ENCODE results near the gene UVRAG. TPM values are rescaled to one million over a fixed set of nuclear protein-coding genes. Genes with fewer than 3 reads are reported as not detected.

Gene UVRAG
- polyA plus RNA-seq, 1 experiment: 8.2 TPM

- ChIA-PET POLR2A (no interaction called here), CTCF (interaction anchor here (1.1 kb wide), 1 partner anchor 259 kb away, joined by 3 read pairs; no protein-coding TSS in a partner anchor)
- no peak for DNase-seq (ENCODE audit: low read depth)
- no peak for TF ChIP-seq CTCF (IDR thresholded peaks at IDR 0.05; ENCODE audit: insufficient read depth, low read depth, low read length)
- Histone ChIP-seq H3K36me3 (ENCODE audit: control insufficient read depth, insufficient read depth, low read length) (no peaks in the 10 kb centered on the region), H3K4me3 (ENCODE audit: low read depth, low read length) (no peak overlapping the region), H3K27me3 (ENCODE audit: control insufficient read depth, insufficient read depth, low read length) (peaks cover 6% of the 10 kb centered on the region)
Observed at GRCh38 chr11:76155500-76156227, 340.7 kb downstream of the UVRAG start.

DNA sequence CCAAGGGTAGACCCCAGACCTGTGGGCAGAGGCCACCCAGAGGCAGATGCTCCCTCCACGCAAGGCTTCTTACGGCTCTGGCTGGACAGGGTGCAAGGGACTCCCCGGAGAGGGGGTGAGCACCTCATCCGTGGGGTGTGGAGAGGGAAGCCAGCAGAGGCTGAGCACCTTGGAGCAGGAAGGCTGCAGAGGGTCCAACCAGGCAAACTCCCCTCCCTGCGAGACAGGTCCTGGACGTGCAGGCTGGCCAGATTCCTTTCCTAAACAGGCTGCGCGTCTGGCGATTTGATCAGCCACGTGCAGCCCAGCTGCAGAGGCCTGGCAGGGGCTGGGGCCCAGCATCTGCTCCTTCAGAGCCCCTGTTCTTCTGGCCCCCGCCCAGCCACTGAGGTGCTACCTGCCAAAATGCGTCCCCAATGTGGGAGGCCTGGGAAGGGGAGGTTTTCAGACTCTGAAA lies 342.0 kb downstream of the UVRAG start:
- CTCF ChIA-PET: interaction anchor here (0.7 kb wide), 1 partner anchor 163 kb away, joined by 3 read pairs; no protein-coding TSS in a partner anchor
- H3K4me3 ChIP-seq (ENCODE audit: low read depth, low read length): no peak overlapping the region
- no peak for TF ChIP-seq CTCF (IDR thresholded peaks at IDR 0.05; ENCODE audit: insufficient read depth, low read depth, low read length)
- no peaks in the 10 kb centered on the region for H3K36me3 ChIP-seq (ENCODE audit: control insufficient read depth, insufficient read depth, low read length)
- POLR2A ChIA-PET: no interaction called here
- DNase-seq (ENCODE audit: low read depth): no peak
- peaks cover 6% of the 10 kb centered on the region for H3K27me3 ChIP-seq (ENCODE audit: control insufficient read depth, insufficient read depth, low read length)

- Histone ChIP-seq H3K4me3 (ENCODE audit: low read depth, low read length) (no peak overlapping the region), H3K27me3 (ENCODE audit: control insufficient read depth, insufficient read depth, low read length) (peaks cover 6% of the 10 kb centered on the region), H3K36me3 (ENCODE audit: control insufficient read depth, insufficient read depth, low read length) (no peaks in the 10 kb centered on the region)
- TF ChIP-seq CTCF (IDR thresholded peaks at IDR 0.05; ENCODE audit: insufficient read depth, low read depth, low read length): no peak
- DNase-seq (ENCODE audit: low read depth): no peak
- ChIA-PET POLR2A (no interaction called here), CTCF (interaction anchor here (0.6 to 0.8 kb wide), 2 partner anchors 23 to 419 kb away, joined by 3 to 4 read pairs; no protein-coding TSS in a partner anchor)
Observed at GRCh38 chr11:76157891-76158290, 342.9 kb downstream of the UVRAG start.

- ChIA-PET POLR2A (no interaction called here), CTCF (interaction anchor here (0.8 kb wide), 1 partner anchor 420 kb away, joined by 3 read pairs; no protein-coding TSS in a partner anchor)
- no peak for DNase-seq (ENCODE audit: low read depth)
- peaks cover 6% of the 10 kb centered on the region for H3K27me3 ChIP-seq (ENCODE audit: control insufficient read depth, insufficient read depth, low read length)
- no peak for TF ChIP-seq CTCF (IDR thresholded peaks at IDR 0.05; ENCODE audit: insufficient read depth, low read depth, low read length)
- H3K4me3 ChIP-seq (ENCODE audit: low read depth, low read length): no peak overlapping the region
- no peaks in the 10 kb centered on the region for H3K36me3 ChIP-seq (ENCODE audit: control insufficient read depth, insufficient read depth, low read length)
Observed at GRCh38 chr11:76158394-76159302, 343.6 kb downstream of the UVRAG start.

All from BJ (cell line).